Measurements from ENCODE around the gene PPP1R9B.

DNA sequence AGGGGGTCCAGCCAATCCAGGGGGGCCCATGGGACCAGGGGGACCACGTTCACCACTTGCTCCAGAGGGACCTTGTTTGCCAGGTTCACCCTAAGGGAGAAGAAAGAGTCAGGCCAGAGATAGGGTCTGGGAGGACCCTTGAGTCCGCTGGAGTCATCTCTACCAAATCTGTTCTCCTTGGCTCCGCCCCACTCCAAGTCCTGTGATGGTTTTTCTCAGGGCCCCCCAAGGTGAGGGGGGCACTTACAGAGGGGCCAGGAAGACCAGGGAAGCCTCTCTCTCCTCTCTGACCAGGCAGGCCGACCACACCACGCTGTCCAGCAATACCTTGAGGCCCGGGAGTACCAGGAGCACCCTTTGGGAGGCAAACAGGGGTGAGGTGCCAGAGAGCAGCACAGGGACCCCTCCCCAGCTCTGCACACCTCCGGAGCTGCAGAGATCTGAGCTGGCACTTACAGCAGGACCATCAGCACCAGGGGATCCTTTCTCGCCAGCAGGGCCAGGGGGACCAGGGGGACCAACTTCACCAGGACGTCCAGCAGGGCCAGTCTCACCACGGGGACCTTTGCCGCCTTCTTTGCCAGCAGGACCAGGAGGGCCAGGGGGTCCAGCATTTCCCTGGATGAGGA, 38.6 kb upstream of the PPP1R9B start:
- TF ChIP-seq, protein P1, sequence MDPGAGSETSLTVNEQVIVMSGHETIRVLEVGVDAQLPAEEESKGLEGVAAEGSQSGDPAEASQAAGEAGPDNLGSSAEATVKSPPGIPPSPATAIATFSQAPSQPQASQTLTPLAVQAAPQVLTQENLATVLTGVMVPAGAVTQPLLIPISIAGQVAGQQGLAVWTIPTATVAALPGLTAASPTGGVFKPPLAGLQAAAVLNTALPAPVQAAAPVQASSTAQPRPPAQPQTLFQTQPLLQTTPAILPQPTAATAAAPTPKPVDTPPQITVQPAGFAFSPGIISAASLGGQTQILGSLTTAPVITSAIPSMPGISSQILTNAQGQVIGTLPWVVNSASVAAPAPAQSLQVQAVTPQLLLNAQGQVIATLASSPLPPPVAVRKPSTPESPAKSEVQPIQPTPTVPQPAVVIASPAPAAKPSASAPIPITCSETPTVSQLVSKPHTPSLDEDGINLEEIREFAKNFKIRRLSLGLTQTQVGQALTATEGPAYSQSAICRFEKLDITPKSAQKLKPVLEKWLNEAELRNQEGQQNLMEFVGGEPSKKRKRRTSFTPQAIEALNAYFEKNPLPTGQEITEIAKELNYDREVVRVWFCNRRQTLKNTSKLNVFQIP (CRISPR knock-in tag; IDR thresholded peaks at IDR 0.05; ENCODE audit: borderline replicate concordance, low read depth) = no peak
- TF ChIP-seq TOX (CRISPR knock-in tag; IDR thresholded peaks at IDR 0.05; ENCODE audit: borderline replicate concordance) (no peak), ZNF8 (CRISPR knock-in tag; IDR thresholded peaks at IDR 0.05) (no peak), ZFP30 (CRISPR knock-in tag; IDR thresholded peaks at IDR 0.05) (no peak), BACH2 (CRISPR knock-in tag; IDR thresholded peaks at IDR 0.05; ENCODE audit: borderline replicate concordance) (no peak), SNAI2 (CRISPR knock-in tag; IDR thresholded peaks at IDR 0.05) (no peak), ZNF70 (CRISPR knock-in tag; IDR thresholded peaks at IDR 0.05) (no peak)
- TF ChIP-seq, protein P2, sequence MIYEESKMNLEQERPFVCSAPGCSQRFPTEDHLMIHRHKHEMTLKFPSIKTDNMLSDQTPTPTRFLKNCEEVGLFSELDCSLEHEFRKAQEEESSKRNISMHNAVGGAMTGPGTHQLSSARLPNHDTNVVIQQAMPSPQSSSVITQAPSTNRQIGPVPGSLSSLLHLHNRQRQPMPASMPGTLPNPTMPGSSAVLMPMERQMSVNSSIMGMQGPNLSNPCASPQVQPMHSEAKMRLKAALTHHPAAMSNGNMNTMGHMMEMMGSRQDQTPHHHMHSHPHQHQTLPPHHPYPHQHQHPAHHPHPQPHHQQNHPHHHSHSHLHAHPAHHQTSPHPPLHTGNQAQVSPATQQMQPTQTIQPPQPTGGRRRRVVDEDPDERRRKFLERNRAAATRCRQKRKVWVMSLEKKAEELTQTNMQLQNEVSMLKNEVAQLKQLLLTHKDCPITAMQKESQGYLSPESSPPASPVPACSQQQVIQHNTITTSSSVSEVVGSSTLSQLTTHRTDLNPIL (CRISPR knock-in tag; IDR thresholded peaks at IDR 0.05; ENCODE audit: low read depth) = no peak

Data from SK-N-SH treated with all-trans-retinoic acid at 6 μM for 48 hours (cell line).